ENCODE data around the gene CD58.
A peak's percentile ranks its signal among the peaks of the same experiment; 100 is the strongest.
"Not testable (repeated sequence)": the region's sequence is repeated elsewhere in the genome, so short reads cannot be mapped to it uniquely, and the experiment has no call there.

Gene CD58

GRCh38 chr1:116569776-116570357 lies 959 bp downstream of the CD58 start:
- DNase-seq, result no peak

- DNase-seq, result no peak
These were observed 1.5 kb downstream of the CD58 start for GRCh38 chr1:116569381-116569670.

- no peak for DNase-seq
These were observed 2.0 kb downstream of the CD58 start for GRCh38 chr1:116568662-116569380.

- DNase-seq, result no peak
These were observed 2.8 kb downstream of the CD58 start for GRCh38 chr1:116567790-116568661.

- DNase-seq, result no peak
These were observed 5.6 kb downstream of the CD58 start for GRCh38 chr1:116565222-116565621.

GRCh38 chr1:116564426-116564825 lies 6.4 kb downstream of the CD58 start:
- no peak for DNase-seq

GRCh38 chr1:116562465-116562864 lies 8.4 kb downstream of the CD58 start:
- not testable (repeated sequence) for DNase-seq

- DNase-seq, result no peak
These were observed 9.3 kb downstream of the CD58 start for GRCh38 chr1:116561563-116561962.

- DNase-seq, result no peak
These were observed 9.9 kb downstream of the CD58 start for GRCh38 chr1:116560704-116561490.

GRCh38 chr1:116559304-116559761 lies 11.5 kb downstream of the CD58 start:
- DNase-seq, result no peak

GRCh38 chr1:116558571-116558970 lies 12.3 kb downstream of the CD58 start:
- no peak for DNase-seq

- DNase-seq, result no peak
These were observed 12.7 kb downstream of the CD58 start for GRCh38 chr1:116558140-116558549.

GRCh38 chr1:116557323-116557878 lies 13.4 kb downstream of the CD58 start:
- DNase-seq, result no peak

GRCh38 chr1:116556289-116557006 lies 14.4 kb downstream of the CD58 start:
- DNase-seq, result peak; percentile 39

GRCh38 chr1:116554924-116555323 lies 15.9 kb downstream of the CD58 start:
- DNase-seq, result no peak

GRCh38 chr1:116553386-116554115 lies 17.3 kb downstream of the CD58 start:
- DNase-seq, result no peak

- DNase-seq, result no peak
These were observed 24.4 kb downstream of the CD58 start for GRCh38 chr1:116546354-116546977.

GRCh38 chr1:116545359-116545705 lies 25.5 kb downstream of the CD58 start:
- no peak for DNase-seq

GRCh38 chr1:116544588-116545358 lies 26.1 kb downstream of the CD58 start:
- DNase-seq, result no peak

- no peak for DNase-seq
These were observed 30.7 kb downstream of the CD58 start for GRCh38 chr1:116540088-116540487.
